Adrenal gland (tissue), 12 donors: ENCODE data around the gene DDX31. TPM values are rescaled to one million over a fixed set of nuclear protein-coding genes. Genes with fewer than 3 reads are reported as not detected.

Source experiments
- DNase-seq, 7 donors: peaks; one replicate each; pipeline ENCODE4 v3.0.0-alpha.2; 2019 to 2020
- H3K27ac ChIP-seq, 5 donors: fragments of 200-600 bp; sonication (generic) in 4 of 5; 1 replicate in 3 of 5; 2 replicates in 2 of 5; pipeline versions ENCODE4 v1.5.1 to v1.8.0; 2016 to 2020; ENCODE audit warnings: mild to moderate bottlenecking in 1 of 5
- H3K27me3 ChIP-seq: fragments of 200-600 bp; 2 replicates; pipeline ENCODE4 v1.8.0; 2021
- H3K36me3 ChIP-seq, 2 donors: fragments of 200-600 bp; replicated peaks in 1 of 2; 1 replicate in 1 of 2; 2 replicates in 1 of 2; pipeline versions ENCODE4 v1.5.1 to v1.8.0; 2018 to 2022
- H3K4me1 ChIP-seq, 2 donors: fragments of 200-600 bp; replicated peaks in 1 of 2; 1 replicate in 1 of 2; 2 replicates in 1 of 2; pipeline versions ENCODE4 v1.5.1 to v1.8.0; 2018 to 2021
- H3K4me3 ChIP-seq, 4 donors: fragments of 200-600 bp; sonication (generic) in 3 of 4; one replicate each; pipeline ENCODE4 v1.5.1; 2016 to 2018
- H3K9me3 ChIP-seq, 3 donors: fragments of 200-600 bp; sonication (generic) in 1 of 3; replicated peaks in 1 of 3; 1 replicate in 2 of 3; 2 replicates in 1 of 3; pipeline versions ENCODE4 v1.5.1 to v1.8.0; 2016 to 2021
- POLR2A ChIP-seq, 2 donors: fragments of 450-650 bp; IDR thresholded peaks; one replicate each; pipeline ENCODE4 v1.6.1; 2017; ENCODE audit warnings: antibody characterized with exemption in 2 of 2, mild to moderate bottlenecking in 2 of 2, moderate library complexity in 1 of 2
- WGBS, 4 donors: extraction: QIAGEN DNeasy Blood & Tissue Kit in 2 of 4; methylation state at CpG; one replicate each; pipeline versions ENCODE4 v1.1.5 to v1.1.7; 2013 to 2017; 5-methylcytosine and 5-hydroxymethylcytosine counted together
- intact Hi-C, 2 donors: fragments of 100-400 bp; cut with DNase I; formaldehyde crosslinking; loops; one replicate each; pipeline versions ENCODE4 v1.14.1 to v1.15.0; 2022 to 2023
- polyA plus RNA-seq, 3 donors: library from polyadenylated mRNA; stranded (reverse); fragments of 200-250 nt in 2 of 3; fragments of 350-450 nt in 1 of 3; fragmentation: Illumina TruSeq in 1 of 3; extraction: RNeasy Lipid Tissue Mini Kit (QIAGEN cat#74804) in 1 of 3; gene quantifications; one replicate each; pipeline ENCODE4 v1.2.3, GENCODE V29; 2013 to 2014
- total RNA-seq, 9 donors: library from RNA; depleted of rRNA in 4 of 9; stranded (reverse); fragments of >200 nt in 4 of 9; fragments of 120-200 nt in 1 of 9; fragmentation: NEBNext Ultra II Directional in 1 of 9; extraction: Animal tissue kit (Norgen Biotek cat#: 25700) in 1 of 9; gene quantifications; one replicate each; pipeline versions ENCODE4 v1.1.0 to v1.2.4, GENCODE V29; 2013 to 2023
- TF ChIP-seq, protein P1 (sequence below), 6 experiments: fragments of 450-650 bp in 4 of 6; fragments of 200-600 bp in 2 of 6; sonication (generic) in 1 of 6; IDR thresholded peaks; 1 replicate in 5 of 6; 2 replicates in 1 of 6; pipeline versions ENCODE4 v1.5.1 to v1.8.0; 2016 to 2021; ENCODE audit warnings: antibody characterized with exemption in 6 of 6, mild to moderate bottlenecking in 2 of 6, moderate library complexity in 1 of 6
- donor health status: healthy with polysubstance abuse.
- donor health status: Bipolar disorder and iron deficiency.
- donor health status: DM: yes; HTN: yes; CAD: no.
- donor health status: DM: no; HTN: no; CAD: no.
- donor health status: DM: no; HTN: no; CAD: no.
- donor health status: DM: yes; HTN: yes; CAD: no.

Gene DDX31
- total and polyA plus RNA-seq, 12 donors, result 7.4 to 13.8 (median 9.7) TPM

- H3K27me3 ChIP-seq, result peaks cover 82% of the 10 kb centered on the region
- no peak overlapping the region for H3K4me3 ChIP-seq
- no peaks in the 10 kb centered on the region for H3K9me3 ChIP-seq
- TF ChIP-seq, protein P1, sequence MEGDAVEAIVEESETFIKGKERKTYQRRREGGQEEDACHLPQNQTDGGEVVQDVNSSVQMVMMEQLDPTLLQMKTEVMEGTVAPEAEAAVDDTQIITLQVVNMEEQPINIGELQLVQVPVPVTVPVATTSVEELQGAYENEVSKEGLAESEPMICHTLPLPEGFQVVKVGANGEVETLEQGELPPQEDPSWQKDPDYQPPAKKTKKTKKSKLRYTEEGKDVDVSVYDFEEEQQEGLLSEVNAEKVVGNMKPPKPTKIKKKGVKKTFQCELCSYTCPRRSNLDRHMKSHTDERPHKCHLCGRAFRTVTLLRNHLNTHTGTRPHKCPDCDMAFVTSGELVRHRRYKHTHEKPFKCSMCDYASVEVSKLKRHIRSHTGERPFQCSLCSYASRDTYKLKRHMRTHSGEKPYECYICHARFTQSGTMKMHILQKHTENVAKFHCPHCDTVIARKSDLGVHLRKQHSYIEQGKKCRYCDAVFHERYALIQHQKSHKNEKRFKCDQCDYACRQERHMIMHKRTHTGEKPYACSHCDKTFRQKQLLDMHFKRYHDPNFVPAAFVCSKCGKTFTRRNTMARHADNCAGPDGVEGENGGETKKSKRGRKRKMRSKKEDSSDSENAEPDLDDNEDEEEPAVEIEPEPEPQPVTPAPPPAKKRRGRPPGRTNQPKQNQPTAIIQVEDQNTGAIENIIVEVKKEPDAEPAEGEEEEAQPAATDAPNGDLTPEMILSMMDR (IDR thresholded peaks at IDR 0.05), result no peak
- no peak for TF ChIP-seq POLR2A (IDR thresholded peaks at IDR 0.05)
- 44 to 55% (median 51%) methylated on average over 10 to 12 of the region's 12 CpGs for WGBS, 4 donors
- no peak overlapping the region for H3K27ac ChIP-seq
- H3K36me3 ChIP-seq, result no peaks in the 10 kb centered on the region
- no peak for DNase-seq
- intact Hi-C loops, result no loop called here
- peaks cover 0 to 8% of the 10 kb centered on the region in 2 donors for H3K4me1 ChIP-seq
Measured at GRCh38 chr9:132588098-132588497, 81.7 kb downstream of the DDX31 start.

GRCh38 chr9:132587592-132587955, 82.2 kb downstream of the DDX31 start:
- no peaks in the 10 kb centered on the region for H3K36me3 ChIP-seq
- H3K27ac ChIP-seq, result no peak overlapping the region
- no peak for DNase-seq
- TF ChIP-seq, protein P1 (IDR thresholded peaks at IDR 0.05), result no peak
- no peak for TF ChIP-seq POLR2A (IDR thresholded peaks at IDR 0.05)
- no peak overlapping the region for H3K4me3 ChIP-seq
- 28 to 33% (median 32%) methylated on average over 3 to 6 of the region's 6 CpGs for WGBS, 4 donors
- peaks cover 87% of the 10 kb centered on the region for H3K27me3 ChIP-seq
- H3K4me1 ChIP-seq, result peaks cover 0 to 8% of the 10 kb centered on the region in 2 donors
- intact Hi-C loops, result no loop called here
- H3K9me3 ChIP-seq, result no peaks in the 10 kb centered on the region

GRCh38 chr9:132586830-132587591, 82.8 kb downstream of the DDX31 start:
- no peaks in the 10 kb centered on the region for H3K36me3 ChIP-seq
- no peak overlapping the region for H3K27ac ChIP-seq
- TF ChIP-seq, protein P1 (IDR thresholded peaks at IDR 0.05), result no peak
- TF ChIP-seq POLR2A (IDR thresholded peaks at IDR 0.05), result no peak
- peaks cover 0 to 14% of the 10 kb centered on the region in 2 donors for H3K4me1 ChIP-seq
- no peaks in the 10 kb centered on the region for H3K9me3 ChIP-seq
- peaks cover 91% of the 10 kb centered on the region for H3K27me3 ChIP-seq
- no peak for DNase-seq
- H3K4me3 ChIP-seq, result no peak overlapping the region
- WGBS, 4 donors, result 3 to 7% (median 5%) methylated on average over 8 to 74 of the region's 74 CpGs
- intact Hi-C loops, result no loop called here

DNA sequence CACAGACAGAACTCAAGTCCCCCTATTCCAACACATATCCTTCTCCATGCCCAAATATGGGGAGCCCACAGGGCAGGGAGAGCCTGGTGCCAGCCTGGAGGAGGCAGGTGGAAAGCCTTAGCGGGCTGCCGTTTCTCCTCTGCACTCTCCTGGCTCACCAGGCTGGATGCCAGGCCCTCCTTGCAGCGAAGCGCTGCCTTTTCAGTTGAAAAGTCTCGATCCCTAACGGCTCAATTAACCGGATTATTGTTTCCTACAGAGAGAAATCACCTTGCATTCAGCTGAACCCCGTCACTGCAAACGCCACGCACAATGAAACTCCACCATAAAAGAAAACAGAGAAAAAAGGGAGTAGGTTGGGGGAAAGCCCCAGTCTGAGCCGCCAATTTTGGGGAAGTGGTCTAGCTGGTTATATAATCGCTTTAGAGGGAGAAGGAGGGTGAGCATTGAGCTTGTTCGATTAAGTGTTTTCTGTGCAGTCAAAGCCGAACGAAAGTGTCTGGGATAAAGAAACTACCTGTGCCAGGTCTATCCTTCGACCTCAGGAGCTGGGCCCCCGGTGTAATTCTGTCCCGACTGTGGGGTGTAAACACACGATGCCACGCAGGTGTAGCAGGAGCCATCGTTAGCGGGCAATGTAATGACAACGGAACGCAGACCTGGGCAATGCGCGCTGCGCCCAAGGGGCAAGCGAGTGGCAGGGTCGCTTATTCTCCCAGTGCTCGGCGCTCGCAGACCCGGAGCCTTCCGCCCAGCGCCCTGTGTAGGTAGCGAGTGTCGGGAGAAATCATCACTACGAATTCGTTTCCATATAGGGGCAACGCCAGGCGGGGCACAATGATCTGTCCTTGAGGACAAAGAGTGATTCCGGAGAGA, 83.6 kb downstream of the DDX31 start:
- H3K27me3 ChIP-seq, result peaks cover 90% of the 10 kb centered on the region

More for the DNA sequence above, 83.6 kb downstream of the DDX31 start:
- Histone ChIP-seq H3K4me1 (peaks cover 4 to 18% of the 10 kb centered on the region in 2 donors), H3K36me3 (no peaks in the 10 kb centered on the region), H3K9me3 (no peaks in the 10 kb centered on the region), H3K4me3 (no peak overlapping the region), H3K27ac (no peak overlapping the region)
- intact Hi-C loops, result no loop called here
- DNase-seq, result no peak
- TF ChIP-seq, protein P1 (IDR thresholded peaks at IDR 0.05), result no peak
- no peak for TF ChIP-seq POLR2A (IDR thresholded peaks at IDR 0.05)
- 6 to 11% (median 7%) methylated on average over 15 to 42 of the region's 42 CpGs for WGBS, 4 donors
